Placental epithelial cell (primary cell): ENCODE measurements around the gene ABCF3. TPM values are rescaled to one million over a fixed set of nuclear protein-coding genes. Genes with fewer than 3 reads are reported as not detected.

Source experiments
- small RNA-seq: library from RNA; depleted of rRNA; stranded (forward); fragments of <200 nt; gene quantifications from one replicate; pipeline ENCODE3, GENCODE V24; 2012
- total RNA-seq: library from RNA; depleted of rRNA; stranded (reverse); fragments of >200 nt; gene quantifications from 2 replicates; pipeline ENCODE4 v1.2.3, GENCODE V29; 2012

The ABCF3 gene
- total RNA-seq: 58.9 and 69.1 TPM in 2 replicates

GRCh38 chr3:184186184-184186901, at the start of gene ABCF3:
ABCF3 (plus strand) TSS chr3:184186199; CDS start chr3:184186208, 9 bp downstream.

GRCh38 chr3:184154885-184155643, 30.9 kb upstream of the ABCF3 start, which contains the start of gene DVL3:
DVL3 (plus strand) TSS chr3:184155377; CDS start chr3:184155636, 259 bp downstream.

GRCh38 chr3:184174646-184175492, 11.1 kb upstream of the ABCF3 start, which contains the start of gene AP2M1:
AP2M1 (plus strand) TSS chr3:184174855; CDS start chr3:184176994, 2,139 bp downstream.

GRCh38 chr3:184229394-184230080, 43.5 kb downstream of the ABCF3 start, which contains the start of gene VWA5B2:
VWA5B2 (plus strand) TSS chr3:184229585; CDS start chr3:184230529, 944 bp downstream.

Small RNA genes lying within 50 kb of the gene (small RNA-seq; reads per million reads assigned to genes)
- not detected for gene MIR1224

Other genes with a start within 250 kb of the ABCF3 start
- 8.6 and 10.7 TPM in 2 replicates for gene ABCC5, start 168.3 kb upstream of the ABCF3 start, total RNA-seq
- not detected in 2 replicates for gene HTR3D, start 154.5 kb upstream of the ABCF3 start, total RNA-seq
- not detected in 2 replicates for gene HTR3C, start 133.2 kb upstream of the ABCF3 start, total RNA-seq
- not detected in 2 replicates for gene HTR3E, start 89.1 kb upstream of the ABCF3 start, total RNA-seq
- 29.1 and 37.8 TPM in 2 replicates for gene EIF2B5, start 50.8 kb upstream of the ABCF3 start, total RNA-seq
- 54.2 and 67.8 TPM in 2 replicates for gene DVL3, start 30.8 kb upstream of the ABCF3 start, total RNA-seq
- gene AP2M1, start 11.3 kb upstream of the ABCF3 start, total RNA-seq: 258 and 487 TPM in 2 replicates
- 0.11 TPM in 1 of 2 replicates, not detected in the other for gene VWA5B2, start 43.4 kb downstream of the ABCF3 start, total RNA-seq
- gene ALG3, start 62.8 kb downstream of the ABCF3 start, total RNA-seq: 29.1 and 46.0 TPM in 2 replicates
- gene EEF1AKMT4, start 63.5 kb downstream of the ABCF3 start, total RNA-seq: 10.4 and 10.6 TPM in 2 replicates
- gene CAMK2N2, start 75.4 kb downstream of the ABCF3 start, total RNA-seq: 0.39 TPM in 1 of 2 replicates, not detected in the other
- not detected in 2 replicates for gene ECE2, start 89.8 kb downstream of the ABCF3 start, total RNA-seq
- 208 and 513 TPM in 2 replicates for gene PSMD2, start 113.0 kb downstream of the ABCF3 start, total RNA-seq
- gene EIF4G1, start 128.4 kb downstream of the ABCF3 start, total RNA-seq: 280 and 405 TPM in 2 replicates
- gene FAM131A, start 151.4 kb downstream of the ABCF3 start, total RNA-seq: 11.4 and 20.4 TPM in 2 replicates
- gene CLCN2, start 175.4 kb downstream of the ABCF3 start, total RNA-seq: 5.6 and 10.2 TPM in 2 replicates
- 39.3 and 56.6 TPM in 2 replicates for gene POLR2H, start 175.5 kb downstream of the ABCF3 start, total RNA-seq
- gene THPO, start 192.0 kb downstream of the ABCF3 start, total RNA-seq: not detected in 2 replicates
- gene CHRD, start 193.9 kb downstream of the ABCF3 start, total RNA-seq: under 0.01 TPM in 1 of 2 replicates, not detected in the other